DOHH2 (cell line): ENCODE data around the gene EFNB1.

ENCODE experiments used
- H3F3A ChIP-seq: fragments of 200-600 bp; sonication (generic), shearing (Covaris generic); 2 replicates; pipeline ENCODE4 v1.6.0; 2016; ENCODE audit warnings: antibody characterized with exemption, mild to moderate bottlenecking; ENCODE audit not compliant: control insufficient read depth, insufficient read depth
- H3K27ac ChIP-seq: fragments of 200-600 bp; sonication (generic); 2 replicates; pipeline ENCODE4 v1.5.1; 2014; ENCODE audit warnings: low read depth, mild to moderate bottlenecking, low read length, moderate library complexity
- H3K27me3 ChIP-seq: fragments of 200-600 bp; sonication (generic); 2 replicates; pipeline ENCODE4 v1.6.1; 2014; ENCODE audit warnings: mild to moderate bottlenecking, low read length, mixed read lengths; ENCODE audit not compliant: control insufficient read depth
- H3K36me3 ChIP-seq: fragments of 200-600 bp; sonication (generic); 2 replicates; pipeline ENCODE4 v1.6.1; 2014; ENCODE audit warnings: mild to moderate bottlenecking, low read length, moderate library complexity, mixed read lengths; ENCODE audit not compliant: control insufficient read depth
- H3K4me1 ChIP-seq: fragments of 200-600 bp; sonication (generic); 2 replicates; pipeline ENCODE4 v1.6.1; 2014; ENCODE audit warnings: mild to moderate bottlenecking, low read length, mixed read lengths; ENCODE audit not compliant: control insufficient read depth
- H3K4me2 ChIP-seq: fragments of 200-600 bp; sonication (generic); 2 replicates; pipeline ENCODE4 v1.6.0; 2014; ENCODE audit warnings: mild to moderate bottlenecking, low read length, moderate library complexity
- H3K4me3 ChIP-seq: fragments of 200-600 bp; sonication (generic); 2 replicates; pipeline ENCODE4 v1.5.1; 2014; ENCODE audit warnings: mild to moderate bottlenecking, low read length, mixed read lengths
- H3K79me2 ChIP-seq: fragments of 200-600 bp; sonication (generic); 2 replicates; pipeline ENCODE4 v1.6.1; 2014; ENCODE audit warnings: mild to moderate bottlenecking, low read length, mixed read lengths; ENCODE audit not compliant: control insufficient read depth
- H3K9me2 ChIP-seq: fragments of 200-600 bp; sonication (generic); replicated peaks from 2 replicates; pipeline ENCODE4 v1.6.1; 2014; ENCODE audit warnings: mild to moderate bottlenecking, low read length, mixed read lengths; ENCODE audit not compliant: control insufficient read depth
- H3K9me3 ChIP-seq: fragments of 200-600 bp; sonication (generic); 2 replicates; pipeline ENCODE4 v1.6.1; 2014; ENCODE audit warnings: antibody characterized with exemption, low read length, mixed read lengths; ENCODE audit not compliant: control insufficient read depth, insufficient read depth
- H4K20me1 ChIP-seq: fragments of 200-600 bp; sonication (generic); 2 replicates; pipeline ENCODE4 v1.6.0; 2014; ENCODE audit warnings: low read depth, mild to moderate bottlenecking, antibody characterized with exemption, low read length, moderate library complexity; ENCODE audit not compliant: control insufficient read depth, insufficient read depth
- EZH2phosphoT487 ChIP-seq: fragments of 200-600 bp; sonication (generic); IDR thresholded peaks from 2 replicates; pipeline ENCODE4 v1.6.1; 2017; ENCODE audit warnings: borderline replicate concordance, mild to moderate bottlenecking, antibody characterized with exemption, low read length, moderate library complexity, mixed read lengths
- TF ChIP-seq, protein P1 (sequence below): fragments of 200-600 bp; sonication (generic); IDR thresholded peaks from one replicate; pipeline ENCODE4 v1.5.1; 2014; ENCODE audit warnings: antibody characterized with exemption, mild to moderate bottlenecking, low read depth, low read length; ENCODE audit not compliant: poor library complexity, severe bottlenecking

EFNB1 gene

DNA sequence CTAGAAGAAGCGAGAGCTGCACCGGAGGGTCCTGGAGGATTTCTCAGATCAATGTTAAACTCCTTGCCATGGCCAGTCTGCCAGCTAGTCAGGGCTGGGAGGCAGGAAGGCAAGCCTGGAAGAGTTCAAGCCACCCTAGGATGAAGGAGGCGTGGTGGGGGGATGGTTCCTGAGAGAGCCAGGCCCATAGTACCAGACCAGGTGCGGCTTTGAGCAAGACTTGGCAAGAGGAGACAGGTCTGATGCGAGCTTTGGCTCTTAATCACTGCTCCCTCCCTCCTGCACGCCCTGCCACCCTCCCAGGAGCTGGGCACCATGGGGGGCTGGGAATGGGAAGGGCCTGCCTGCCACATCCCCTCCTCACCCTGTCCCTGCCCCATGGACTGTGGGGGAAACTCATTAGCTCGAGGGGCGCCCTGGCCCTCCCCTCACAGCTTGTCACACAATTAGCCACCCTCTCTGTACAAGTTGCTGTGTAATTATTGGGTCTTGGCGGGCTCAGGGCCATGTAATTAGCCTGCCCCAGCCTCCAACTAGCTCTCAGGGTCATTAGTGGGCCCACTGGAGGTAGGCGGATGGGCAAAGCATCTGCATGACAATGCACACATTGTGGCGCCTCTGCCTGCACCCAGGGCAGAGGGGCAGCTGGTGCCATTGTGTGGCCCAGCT, 50.3 kb downstream of the EFNB1 start:
- no peak for TF ChIP-seq EZH2phosphoT487
- TF ChIP-seq, protein P1, sequence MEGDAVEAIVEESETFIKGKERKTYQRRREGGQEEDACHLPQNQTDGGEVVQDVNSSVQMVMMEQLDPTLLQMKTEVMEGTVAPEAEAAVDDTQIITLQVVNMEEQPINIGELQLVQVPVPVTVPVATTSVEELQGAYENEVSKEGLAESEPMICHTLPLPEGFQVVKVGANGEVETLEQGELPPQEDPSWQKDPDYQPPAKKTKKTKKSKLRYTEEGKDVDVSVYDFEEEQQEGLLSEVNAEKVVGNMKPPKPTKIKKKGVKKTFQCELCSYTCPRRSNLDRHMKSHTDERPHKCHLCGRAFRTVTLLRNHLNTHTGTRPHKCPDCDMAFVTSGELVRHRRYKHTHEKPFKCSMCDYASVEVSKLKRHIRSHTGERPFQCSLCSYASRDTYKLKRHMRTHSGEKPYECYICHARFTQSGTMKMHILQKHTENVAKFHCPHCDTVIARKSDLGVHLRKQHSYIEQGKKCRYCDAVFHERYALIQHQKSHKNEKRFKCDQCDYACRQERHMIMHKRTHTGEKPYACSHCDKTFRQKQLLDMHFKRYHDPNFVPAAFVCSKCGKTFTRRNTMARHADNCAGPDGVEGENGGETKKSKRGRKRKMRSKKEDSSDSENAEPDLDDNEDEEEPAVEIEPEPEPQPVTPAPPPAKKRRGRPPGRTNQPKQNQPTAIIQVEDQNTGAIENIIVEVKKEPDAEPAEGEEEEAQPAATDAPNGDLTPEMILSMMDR, result no peak
- Histone ChIP-seq H3F3A (no peaks in the 10 kb centered on the region), H3K27me3 (no peaks in the 10 kb centered on the region), H3K4me3 (no peak overlapping the region), H3K4me2 (no peak overlapping the region), H3K4me1 (no peaks in the 10 kb centered on the region), H3K36me3 (no peaks in the 10 kb centered on the region), H3K79me2 (no peaks in the 10 kb centered on the region), H3K9me3 (no peaks in the 10 kb centered on the region), H4K20me1 (no peaks in the 10 kb centered on the region), H3K9me2 (no peaks in the 10 kb centered on the region), H3K27ac (no peak overlapping the region)

- no peak for TF ChIP-seq EZH2phosphoT487
- TF ChIP-seq, protein P1, result no peak
- no peak overlapping the region for H3K27ac ChIP-seq
- no peaks in the 10 kb centered on the region for H4K20me1 ChIP-seq
- H3K4me2 ChIP-seq, result no peak overlapping the region
- no peaks in the 10 kb centered on the region for H3K27me3 ChIP-seq
- no peaks in the 10 kb centered on the region for H3K79me2 ChIP-seq
- H3K36me3 ChIP-seq, result no peaks in the 10 kb centered on the region
- H3K4me1 ChIP-seq, result no peaks in the 10 kb centered on the region
- H3K4me3 ChIP-seq, result no peak overlapping the region
- no peaks in the 10 kb centered on the region for H3K9me2 ChIP-seq
- H3K9me3 ChIP-seq, result no peaks in the 10 kb centered on the region
- no peaks in the 10 kb centered on the region for H3F3A ChIP-seq
These were observed 52.2 kb downstream of the EFNB1 start for GRCh38 chrX:68880846-68881552.

DNA sequence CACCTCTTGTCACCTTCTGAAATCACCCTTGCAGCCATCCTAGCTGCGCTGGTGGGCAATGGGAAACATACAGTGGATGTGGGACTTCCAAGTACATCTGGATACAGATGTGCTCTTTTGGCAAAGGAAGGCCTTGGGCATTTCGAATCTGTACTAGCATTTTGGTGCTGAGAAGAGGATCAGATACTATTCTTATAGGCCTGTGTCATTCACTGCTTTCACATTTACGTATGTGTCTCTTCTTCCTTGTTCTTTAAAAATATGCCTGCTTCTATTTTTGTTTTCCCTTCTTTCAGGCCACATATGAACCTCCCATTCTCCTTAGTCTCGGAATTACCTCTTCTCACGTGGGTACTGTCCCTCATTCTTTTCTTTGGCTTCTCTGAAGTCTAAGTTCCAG, 53.1 kb downstream of the EFNB1 start:
- Histone ChIP-seq H3K36me3 (no peaks in the 10 kb centered on the region), H3K9me2 (no peaks in the 10 kb centered on the region), H3K79me2 (no peaks in the 10 kb centered on the region), H3K4me3 (no peak overlapping the region), H3K4me1 (no peaks in the 10 kb centered on the region), H3K27me3 (no peaks in the 10 kb centered on the region), H3K9me3 (no peaks in the 10 kb centered on the region), H3F3A (no peaks in the 10 kb centered on the region), H3K4me2 (no peak overlapping the region), H3K27ac (no peak overlapping the region), H4K20me1 (no peaks in the 10 kb centered on the region)
- TF ChIP-seq, protein P1, result no peak
- TF ChIP-seq EZH2phosphoT487, result no peak
